GM19452 (cell line): ENCODE results near the gene TBC1D16.
"Not testable (repeated sequence)": the region's sequence is repeated elsewhere in the genome, so short reads cannot be mapped to it uniquely, and the experiment has no call there.

Source experiments
- ATAC-seq: cut with Tn5 transposase; IDR thresholded peaks from one replicate; pipeline ENCODE4 v1.9.1; 2021; ENCODE audit not compliant: unreplicated experiment

Gene TBC1D16

DNA sequence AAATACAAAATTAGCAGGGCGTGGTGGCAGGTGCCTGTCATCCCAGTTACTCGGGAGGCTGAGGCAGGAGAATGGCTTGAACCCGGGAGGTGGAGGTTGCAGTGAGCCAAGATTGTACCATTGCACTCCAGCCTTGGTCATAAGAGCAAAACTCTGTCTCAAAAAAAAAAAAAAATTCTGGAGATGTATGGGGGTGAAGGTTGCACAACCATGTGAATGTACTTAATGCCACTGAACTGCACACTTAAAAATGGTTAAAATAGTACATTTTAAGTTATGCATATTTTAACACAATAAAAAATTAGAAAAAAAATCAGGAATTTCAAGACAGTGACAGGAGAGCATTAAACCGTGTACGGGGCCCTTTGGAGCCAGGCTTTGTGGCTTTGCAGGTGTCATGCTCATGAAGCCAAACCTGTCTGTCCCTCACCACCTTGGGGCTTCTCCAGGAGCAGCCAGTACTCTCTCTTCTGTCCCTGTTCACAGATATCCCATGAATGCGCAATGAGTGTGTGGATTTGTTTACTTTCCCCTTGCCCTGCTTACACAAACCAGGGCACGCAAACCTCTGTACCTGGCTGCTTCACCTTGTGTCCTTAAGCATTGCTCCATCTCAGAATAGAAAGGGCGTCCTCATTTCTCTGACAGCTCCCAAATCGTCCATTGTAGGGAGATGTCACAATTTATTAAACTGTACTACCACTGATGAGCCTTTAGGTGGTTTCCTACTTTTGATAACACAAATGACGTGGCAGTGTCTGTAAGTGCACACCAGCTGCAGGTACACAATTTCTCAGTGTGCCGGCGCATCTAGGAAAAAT lies 138.2 kb downstream of the TBC1D16 start:
- no peak for ATAC-seq

- ATAC-seq, result not testable (repeated sequence)
Measured at GRCh38 chr17:79893457-79893856, 142.2 kb downstream of the TBC1D16 start.

GRCh38 chr17:79892457-79893241 lies 143.0 kb downstream of the TBC1D16 start:
- no peak for ATAC-seq

GRCh38 chr17:79891113-79891730 lies 144.4 kb downstream of the TBC1D16 start:
- ATAC-seq, result no peak

DNA sequence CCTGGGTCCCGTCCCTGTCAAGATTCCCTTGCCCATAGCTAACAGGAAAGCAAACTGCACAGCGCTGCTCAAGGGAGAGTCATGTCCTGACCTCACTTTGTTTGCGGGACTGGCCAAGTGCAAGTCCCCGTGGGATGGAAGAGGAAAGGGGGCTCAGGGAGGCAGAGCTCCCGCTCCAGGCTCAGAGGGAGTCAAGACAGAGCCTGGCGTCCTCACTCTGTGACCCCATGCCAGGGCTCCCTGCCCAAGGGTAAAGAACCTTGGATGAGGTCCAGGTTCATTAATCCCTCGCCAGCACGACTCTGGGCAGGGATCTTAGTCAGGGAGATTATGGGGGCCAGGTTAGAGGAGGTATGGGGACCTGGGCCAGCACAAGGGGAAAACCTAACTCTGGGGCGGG lies 145.0 kb downstream of the TBC1D16 start:
- ATAC-seq, result no peak

GRCh38 chr17:79888811-79889634 lies 146.6 kb downstream of the TBC1D16 start:
- ATAC-seq, result no peak

DNA sequence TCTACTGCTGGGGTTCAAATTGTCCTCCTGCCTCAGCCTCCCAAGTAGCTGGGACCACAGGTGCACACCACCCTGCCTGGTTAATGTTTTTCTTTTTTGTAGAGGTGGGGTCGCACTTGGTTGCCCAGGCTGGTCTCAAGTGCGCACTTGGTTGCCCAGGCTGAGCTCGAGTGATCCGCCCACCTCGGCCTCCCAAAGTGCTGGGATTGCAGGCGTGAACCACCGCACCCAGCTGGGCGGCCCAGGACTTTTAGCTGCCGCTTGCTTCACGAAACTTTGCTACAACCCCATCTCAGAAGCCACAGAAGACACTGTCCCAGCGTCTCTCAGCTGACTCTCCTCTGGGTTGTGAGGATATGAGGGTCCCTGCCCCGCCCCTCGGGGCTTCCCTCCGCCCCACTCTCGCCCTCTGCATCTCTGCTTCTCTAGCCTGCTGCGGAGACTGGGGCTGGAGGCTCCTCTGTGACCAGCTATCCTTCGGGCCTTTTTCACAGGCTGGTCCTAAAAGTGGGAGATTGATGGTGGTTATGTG lies 147.6 kb downstream of the TBC1D16 start:
- ATAC-seq, result no peak

DNA sequence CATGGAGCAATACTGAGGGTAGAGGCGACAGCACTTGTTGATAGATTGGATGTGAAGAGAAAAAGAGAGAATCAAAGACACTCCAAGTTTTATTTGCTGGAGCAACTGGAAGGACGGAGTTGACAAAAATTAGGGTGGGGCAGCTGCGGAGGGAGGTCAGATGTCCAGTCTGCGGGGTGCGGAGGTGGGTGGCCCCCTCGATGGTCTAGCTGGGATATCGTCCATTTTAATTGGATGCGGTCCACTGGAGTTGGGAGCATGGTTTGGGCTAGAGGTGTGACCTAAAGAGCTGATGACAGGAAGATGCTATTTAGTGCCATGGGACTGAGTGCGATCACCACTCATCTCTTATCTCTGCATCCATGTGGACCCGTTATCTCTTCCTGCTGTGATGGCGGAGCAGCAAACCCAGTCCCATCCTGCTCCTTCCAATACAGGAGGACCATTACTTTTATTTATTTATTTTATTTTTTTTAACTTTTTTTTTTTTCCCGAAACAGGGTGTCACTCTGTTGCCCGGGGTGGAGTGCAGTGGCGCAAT lies 148.2 kb downstream of the TBC1D16 start:
- ATAC-seq, result no peak

GRCh38 chr17:79883202-79883601 lies 152.5 kb downstream of the TBC1D16 start:
- no peak for ATAC-seq
